Mesendoderm (in vitro differentiated cells): ENCODE measurements around the gene MEIOB.
"Not testable (repeated sequence)": the region's sequence is repeated elsewhere in the genome, so short reads cannot be mapped to it uniquely, and the experiment has no call there.

Source experiments
- DNase-seq: peaks from one replicate; pipeline ENCODE4 v3.0.0; 2013
- H2AK5ac ChIP-seq: 2 replicates; pipeline ENCODE4 v1.6.1; 2013; ENCODE audit warnings: low read length, inconsistent platforms
- H2BK120ac ChIP-seq: 2 replicates; pipeline ENCODE4 v1.6.1; 2013; ENCODE audit warnings: low read depth, mild to moderate bottlenecking, low read length, moderate library complexity, mixed read lengths
- H2BK15ac ChIP-seq: replicated peaks from 2 replicates; pipeline ENCODE4 v1.6.1; 2013; ENCODE audit warnings: low read depth, mild to moderate bottlenecking, moderate library complexity
- H2BK5ac ChIP-seq: 2 replicates; pipeline ENCODE4 v1.6.1; 2013; ENCODE audit warnings: low read length, inconsistent platforms
- H3K18ac ChIP-seq: 2 replicates; pipeline ENCODE4 v1.6.1; 2013; ENCODE audit warnings: mild to moderate bottlenecking, low read length, mixed read lengths
- H3K23ac ChIP-seq: one replicate; pipeline ENCODE4 v1.6.1; 2013; ENCODE audit warnings: low read length
- H3K27ac ChIP-seq: 2 replicates; pipeline ENCODE4 v1.5.1; 2013; ENCODE audit warnings: low read depth, mild to moderate bottlenecking, inconsistent platforms, low read length, moderate library complexity
- H3K27me3 ChIP-seq: 2 replicates; pipeline ENCODE4 v1.6.1; 2013; ENCODE audit warnings: low read length, control low read depth, mild to moderate bottlenecking, inconsistent platforms; ENCODE audit not compliant: insufficient read depth, poor library complexity
- H3K36me3 ChIP-seq: 2 replicates; pipeline ENCODE4 v1.6.1; 2013; ENCODE audit warnings: low read length, inconsistent platforms; ENCODE audit not compliant: control insufficient read depth, insufficient read depth
- H3K4ac ChIP-seq: one replicate; pipeline ENCODE4 v1.6.1; 2013; ENCODE audit warnings: low read depth, mild to moderate bottlenecking, low read length, moderate library complexity
- H3K4me1 ChIP-seq: 2 replicates; pipeline ENCODE4 v1.6.1; 2013; ENCODE audit warnings: low read depth, low read length, inconsistent platforms; ENCODE audit not compliant: control insufficient read depth
- H3K4me2 ChIP-seq: 2 replicates; pipeline ENCODE4 v1.6.1; 2013; ENCODE audit warnings: low read length
- H3K4me3 ChIP-seq: 2 replicates; pipeline ENCODE4 v1.5.1; 2013; ENCODE audit warnings: mild to moderate bottlenecking, low read length
- H3K56ac ChIP-seq: one replicate; pipeline ENCODE4 v1.6.1; 2013; ENCODE audit warnings: low read length
- H3K79me1 ChIP-seq: 2 replicates; pipeline ENCODE4 v1.6.1; 2013; ENCODE audit warnings: low read length, inconsistent platforms
- H3K79me2 ChIP-seq: 2 replicates; pipeline ENCODE4 v1.6.1; 2013; ENCODE audit warnings: mild to moderate bottlenecking, low read length; ENCODE audit not compliant: control insufficient read depth, insufficient read depth
- H3K9ac ChIP-seq: 2 replicates; pipeline ENCODE4 v1.6.1; 2013; ENCODE audit warnings: low read length, inconsistent platforms
- H4K5ac ChIP-seq: one replicate; pipeline ENCODE4 v1.6.1; 2013; ENCODE audit warnings: low read length
- H4K8ac ChIP-seq: one replicate; pipeline ENCODE4 v1.6.1; 2013; ENCODE audit warnings: low read depth, mild to moderate bottlenecking, control low read depth, low read length, moderate library complexity
- WGBS: extraction: QIAGEN DNeasy Blood & Tissue Kit; methylation state at CpG from one replicate; pipeline ENCODE4 v1.1.7; 2013; ENCODE audit warnings: low lambda C conversion rate, missing lambda C conversion rate; ENCODE audit not compliant: insufficient coverage; ENCODE audit errors: extremely low coverage; 5-methylcytosine and 5-hydroxymethylcytosine counted together

The MEIOB gene

GRCh38 chr16:1877804-1878203 lies 5.8 kb upstream of the MEIOB start:
- H3K4ac ChIP-seq: no peak overlapping the region
- no peak overlapping the region for H3K56ac ChIP-seq
- H3K27me3 ChIP-seq: peaks cover 2% of the 10 kb centered on the region
- WGBS: no CpG with 5 or more reads among the region's 11 CpGs
- H3K79me1 ChIP-seq: no peaks in the 10 kb centered on the region
- H3K79me2 ChIP-seq: no peaks in the 10 kb centered on the region
- H3K18ac ChIP-seq: no peak overlapping the region
- H3K27ac ChIP-seq: no peak overlapping the region
- H2BK15ac ChIP-seq: no peak overlapping the region
- H4K8ac ChIP-seq: no peak overlapping the region
- H3K4me2 ChIP-seq: no peak overlapping the region
- H3K4me3 ChIP-seq: no peak overlapping the region
- H2BK5ac ChIP-seq: no peak overlapping the region
- DNase-seq: no peak
- H2AK5ac ChIP-seq: no peak overlapping the region
- no peak overlapping the region for H3K9ac ChIP-seq
- no peak overlapping the region for H4K5ac ChIP-seq
- H2BK120ac ChIP-seq: no peak overlapping the region
- H3K36me3 ChIP-seq: no peaks in the 10 kb centered on the region
- H3K23ac ChIP-seq: no peak overlapping the region
- H3K4me1 ChIP-seq: no peaks in the 10 kb centered on the region

- Histone ChIP-seq H3K4me1 (no peaks in the 10 kb centered on the region), H2BK15ac (no peak overlapping the region), H3K23ac (no peak overlapping the region)
Observed at GRCh38 chr16:1877089-1877488, 5.1 kb upstream of the MEIOB start.

GRCh38 chr16:1876468-1876867 lies 4.5 kb upstream of the MEIOB start:
- H2AK5ac ChIP-seq: no peak overlapping the region
- DNase-seq: no peak
- no peak overlapping the region for H2BK15ac ChIP-seq
- H3K27ac ChIP-seq: no peak overlapping the region
- no peak overlapping the region for H3K18ac ChIP-seq
- H2BK120ac ChIP-seq: no peak overlapping the region
- H3K4ac ChIP-seq: no peak overlapping the region
- H3K79me2 ChIP-seq: no peaks in the 10 kb centered on the region
- H3K4me1 ChIP-seq: no peaks in the 10 kb centered on the region
- no peak overlapping the region for H2BK5ac ChIP-seq
- peaks cover 2% of the 10 kb centered on the region for H3K27me3 ChIP-seq
- H3K23ac ChIP-seq: no peak overlapping the region
- no peak overlapping the region for H4K5ac ChIP-seq
- H3K56ac ChIP-seq: no peak overlapping the region
- H3K4me2 ChIP-seq: no peak overlapping the region
- no CpG with 5 or more reads among the region's 7 CpGs for WGBS
- no peak overlapping the region for H3K9ac ChIP-seq
- H3K36me3 ChIP-seq: no peaks in the 10 kb centered on the region
- H4K8ac ChIP-seq: no peak overlapping the region
- no peak overlapping the region for H3K4me3 ChIP-seq
- H3K79me1 ChIP-seq: no peaks in the 10 kb centered on the region

More at GRCh38 chr16:1877089-1877488, 5.1 kb upstream of the MEIOB start:
- Histone ChIP-seq H3K36me3 (no peaks in the 10 kb centered on the region), H4K5ac (no peak overlapping the region), H3K18ac (no peak overlapping the region), H3K56ac (no peak overlapping the region), H3K9ac (no peak overlapping the region), H3K4me2 (no peak overlapping the region), H2BK5ac (no peak overlapping the region), H3K4ac (no peak overlapping the region), H3K27me3 (peaks cover 2% of the 10 kb centered on the region), H3K4me3 (no peak overlapping the region), H3K27ac (no peak overlapping the region), H3K79me2 (no peaks in the 10 kb centered on the region), H2BK120ac (no peak overlapping the region), H3K79me1 (no peaks in the 10 kb centered on the region), H2AK5ac (no peak overlapping the region), H4K8ac (no peak overlapping the region)
- no peak for DNase-seq
- no CpG with 5 or more reads among the region's 6 CpGs for WGBS

- H3K27ac ChIP-seq, H3K27me3 ChIP-seq, H3K18ac ChIP-seq, H2BK15ac ChIP-seq, H4K5ac ChIP-seq, DNase-seq, H2BK120ac ChIP-seq, H2BK5ac ChIP-seq, H3K36me3 ChIP-seq, H3K9ac ChIP-seq, H3K4me2 ChIP-seq, H2AK5ac ChIP-seq, H3K23ac ChIP-seq, H3K4me1 ChIP-seq, H3K4me3 ChIP-seq, H3K79me1 ChIP-seq, H3K79me2 ChIP-seq, H3K56ac ChIP-seq, H4K8ac ChIP-seq, H3K4ac ChIP-seq: not testable (repeated sequence)
- WGBS: no CpG with 5 or more reads among the region's 13 CpGs
Observed at GRCh38 chr16:1876066-1876465, 4.1 kb upstream of the MEIOB start.

GRCh38 chr16:1874854-1875253 lies 2.9 kb upstream of the MEIOB start:
- no peaks in the 10 kb centered on the region for H3K79me2 ChIP-seq
- no peak overlapping the region for H3K4ac ChIP-seq
- no peak overlapping the region for H3K56ac ChIP-seq
- peaks cover 2% of the 10 kb centered on the region for H3K27me3 ChIP-seq
- H2BK5ac ChIP-seq: no peak overlapping the region
- no peak overlapping the region for H3K23ac ChIP-seq
- H3K4me3 ChIP-seq: no peak overlapping the region
- WGBS: no CpG with 5 or more reads among the region's 6 CpGs
- H4K5ac ChIP-seq: no peak overlapping the region
- H2AK5ac ChIP-seq: no peak overlapping the region
- no peak overlapping the region for H4K8ac ChIP-seq
- no peak for DNase-seq
- H3K4me1 ChIP-seq: no peaks in the 10 kb centered on the region
- no peaks in the 10 kb centered on the region for H3K79me1 ChIP-seq
- H3K9ac ChIP-seq: no peak overlapping the region
- no peak overlapping the region for H3K18ac ChIP-seq
- no peak overlapping the region for H2BK15ac ChIP-seq
- H2BK120ac ChIP-seq: no peak overlapping the region
- H3K4me2 ChIP-seq: no peak overlapping the region
- H3K27ac ChIP-seq: no peak overlapping the region
- H3K36me3 ChIP-seq: no peaks in the 10 kb centered on the region

GRCh38 chr16:1870365-1871082 lies 1.4 kb downstream of the MEIOB start:
- no peaks in the 10 kb centered on the region for H3K79me1 ChIP-seq
- no peak overlapping the region for H3K4me3 ChIP-seq
- no peak overlapping the region for H3K9ac ChIP-seq
- no peak overlapping the region for H3K27ac ChIP-seq
- no peak overlapping the region for H2BK120ac ChIP-seq
- no peak overlapping the region for H3K4ac ChIP-seq
- no peak for DNase-seq
- no peak overlapping the region for H2AK5ac ChIP-seq
- no CpG with 5 or more reads among the region's 9 CpGs for WGBS
- no peaks in the 10 kb centered on the region for H3K36me3 ChIP-seq
- H3K27me3 ChIP-seq: no peaks in the 10 kb centered on the region
- H3K18ac ChIP-seq: no peak overlapping the region
- H2BK5ac ChIP-seq: no peak overlapping the region
- no peak overlapping the region for H4K5ac ChIP-seq
- H3K4me1 ChIP-seq: no peaks in the 10 kb centered on the region
- no peak overlapping the region for H3K56ac ChIP-seq
- no peak overlapping the region for H4K8ac ChIP-seq
- H3K4me2 ChIP-seq: no peak overlapping the region
- no peaks in the 10 kb centered on the region for H3K79me2 ChIP-seq
- H2BK15ac ChIP-seq: no peak overlapping the region
- H3K23ac ChIP-seq: no peak overlapping the region
